ENCODE results near the gene TRIP13. TPM values are rescaled to one million over a fixed set of nuclear protein-coding genes. Genes with fewer than 3 reads are reported as not detected.
A peak's percentile ranks its signal among the peaks of the same experiment; 100 is the strongest.

The TRIP13 gene
- total and polyA plus RNA-seq, 2 of the 13 experiments (the other 11 are each of a cell fraction or from before 2014, with no cell fraction given) = 13.5 to 33.0 TPM

- peaks cover 39% of the 10 kb centered on the region for H3K4me1 ChIP-seq (ENCODE audit: insufficient read depth, low read length)
- H3K79me2 ChIP-seq (ENCODE audit: insufficient read depth, low read length) = peaks cover 44% of the 10 kb centered on the region
- BruUV-seq (replicated peaks) = no TSS peak
- peak; percentile 26 for ATAC-seq
- WGBS (ENCODE audit: low lambda C conversion rate) = 8% methylated on average over 14 of the region's 25 CpGs
- H4K20me1 ChIP-seq (ENCODE audit: insufficient read depth, low read length) = no peaks in the 10 kb centered on the region
- peak overlapping the region; percentile 70 to 90 (median 83) for H3K4me3 ChIP-seq (replicated peaks in 1 of 3; ENCODE audit: insufficient read depth in 1 of 3, low read depth in 2 of 3, low read length in 3 of 3)
- peak overlapping the region; percentile 84 for H3K9ac ChIP-seq (ENCODE audit: insufficient read depth, low read depth, low read length)
- DNase-seq (ENCODE audit: low spot score) = no peak
- H3K27ac ChIP-seq (ENCODE audit: extremely low read length, insufficient read depth, low read length) = peak overlapping the region; percentile 79
- intact Hi-C loops (cut with micrococcal nuclease; ENCODE audit: unreplicated experiment) = loop anchor here (5.0 to 10.0 kb wide), 2 partner anchors 40 to 217 kb away; partner anchors contain the start of gene ZDHHC11
- H2AFZ ChIP-seq (ENCODE audit: low read length) = no peak overlapping the region
- ChIA-PET CTCF (ENCODE audit: low intra/inter-chr PET ratio, low total read pairs) (no interaction called here), POLR2A (interaction anchor here (1.1 to 1.5 kb wide), 2 partner anchors 270 to 291 kb away, joined by 3 to 4 read pairs; no protein-coding TSS in a partner anchor)
- peak overlapping the region; percentile 90 for H3K4me2 ChIP-seq (ENCODE audit: low read depth, low read length)
- H3K36me3 ChIP-seq (replicated peaks in 1 of 2; ENCODE audit: control insufficient read depth in 1 of 2, insufficient read depth in 2 of 2, low read length in 2 of 2) = peaks cover 15 to 56% of the 10 kb centered on the region in 2 experiments
- FAIRE-seq = no peak
- no peaks in the 10 kb centered on the region for H3K27me3 ChIP-seq (ENCODE audit: control insufficient read depth in 1 of 2, insufficient read depth in 2 of 2, low read length in 2 of 2)
- in situ Hi-C loops (cut with HindIII; ENCODE audit: extremely low pct_ligation_motif_present, low pct_unique_long_range_greater_than_20kb) = loop anchor here (10.0 kb wide), 1 partner anchor 217 kb away; no protein-coding TSS in a partner anchor
- no peaks in the 10 kb centered on the region for H3K9me3 ChIP-seq (ENCODE audit: low read length)
- TF ChIP-seq ZMAT3 (CRISPR knock-in tag; conservative IDR thresholded peaks at IDR 0.05) (no peak), SRF (IDR thresholded peaks at IDR 0.05; ENCODE audit: low read depth, low read length) (no peak), PAXIP1 (CRISPR knock-in tag; conservative IDR thresholded peaks at IDR 0.05) (no peak), NBN (conservative IDR thresholded peaks at IDR 0.05) (no peak), ZNF354B (CRISPR knock-in tag; IDR thresholded peaks at IDR 0.05) (no peak), IRF2 (CRISPR knock-in tag; IDR thresholded peaks at IDR 0.05) (0 out of 2 replicates have a peak, but pooled peaks have one; percentile 1), ZNF501 (CRISPR knock-in tag; IDR thresholded peaks at IDR 0.05) (peak; percentile 4; the same call in 1 of the 2 replicates), NR0B2 (CRISPR knock-in tag; IDR thresholded peaks at IDR 0.05) (no peak), AHR (CRISPR knock-in tag; IDR thresholded peaks at IDR 0.05) (no peak), ZFP36L1 (CRISPR knock-in tag; IDR thresholded peaks at IDR 0.05) (no peak), ZNF550 (CRISPR knock-in tag; IDR thresholded peaks at IDR 0.05; ENCODE audit: borderline replicate concordance) (no peak), ZNF274 (CRISPR knock-in tag; IDR thresholded peaks at IDR 0.05) (no peak), ZC3H13 (CRISPR knock-in tag; IDR thresholded peaks at IDR 0.05) (peak; percentile 7)
- TF ChIP-seq, protein P1, sequence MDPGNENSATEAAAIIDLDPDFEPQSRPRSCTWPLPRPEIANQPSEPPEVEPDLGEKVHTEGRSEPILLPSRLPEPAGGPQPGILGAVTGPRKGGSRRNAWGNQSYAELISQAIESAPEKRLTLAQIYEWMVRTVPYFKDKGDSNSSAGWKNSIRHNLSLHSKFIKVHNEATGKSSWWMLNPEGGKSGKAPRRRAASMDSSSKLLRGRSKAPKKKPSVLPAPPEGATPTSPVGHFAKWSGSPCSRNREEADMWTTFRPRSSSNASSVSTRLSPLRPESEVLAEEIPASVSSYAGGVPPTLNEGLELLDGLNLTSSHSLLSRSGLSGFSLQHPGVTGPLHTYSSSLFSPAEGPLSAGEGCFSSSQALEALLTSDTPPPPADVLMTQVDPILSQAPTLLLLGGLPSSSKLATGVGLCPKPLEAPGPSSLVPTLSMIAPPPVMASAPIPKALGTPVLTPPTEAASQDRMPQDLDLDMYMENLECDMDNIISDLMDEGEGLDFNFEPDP (CRISPR knock-in tag; conservative IDR thresholded peaks at IDR 0.05) = no peak
- TF ChIP-seq, protein P2, sequence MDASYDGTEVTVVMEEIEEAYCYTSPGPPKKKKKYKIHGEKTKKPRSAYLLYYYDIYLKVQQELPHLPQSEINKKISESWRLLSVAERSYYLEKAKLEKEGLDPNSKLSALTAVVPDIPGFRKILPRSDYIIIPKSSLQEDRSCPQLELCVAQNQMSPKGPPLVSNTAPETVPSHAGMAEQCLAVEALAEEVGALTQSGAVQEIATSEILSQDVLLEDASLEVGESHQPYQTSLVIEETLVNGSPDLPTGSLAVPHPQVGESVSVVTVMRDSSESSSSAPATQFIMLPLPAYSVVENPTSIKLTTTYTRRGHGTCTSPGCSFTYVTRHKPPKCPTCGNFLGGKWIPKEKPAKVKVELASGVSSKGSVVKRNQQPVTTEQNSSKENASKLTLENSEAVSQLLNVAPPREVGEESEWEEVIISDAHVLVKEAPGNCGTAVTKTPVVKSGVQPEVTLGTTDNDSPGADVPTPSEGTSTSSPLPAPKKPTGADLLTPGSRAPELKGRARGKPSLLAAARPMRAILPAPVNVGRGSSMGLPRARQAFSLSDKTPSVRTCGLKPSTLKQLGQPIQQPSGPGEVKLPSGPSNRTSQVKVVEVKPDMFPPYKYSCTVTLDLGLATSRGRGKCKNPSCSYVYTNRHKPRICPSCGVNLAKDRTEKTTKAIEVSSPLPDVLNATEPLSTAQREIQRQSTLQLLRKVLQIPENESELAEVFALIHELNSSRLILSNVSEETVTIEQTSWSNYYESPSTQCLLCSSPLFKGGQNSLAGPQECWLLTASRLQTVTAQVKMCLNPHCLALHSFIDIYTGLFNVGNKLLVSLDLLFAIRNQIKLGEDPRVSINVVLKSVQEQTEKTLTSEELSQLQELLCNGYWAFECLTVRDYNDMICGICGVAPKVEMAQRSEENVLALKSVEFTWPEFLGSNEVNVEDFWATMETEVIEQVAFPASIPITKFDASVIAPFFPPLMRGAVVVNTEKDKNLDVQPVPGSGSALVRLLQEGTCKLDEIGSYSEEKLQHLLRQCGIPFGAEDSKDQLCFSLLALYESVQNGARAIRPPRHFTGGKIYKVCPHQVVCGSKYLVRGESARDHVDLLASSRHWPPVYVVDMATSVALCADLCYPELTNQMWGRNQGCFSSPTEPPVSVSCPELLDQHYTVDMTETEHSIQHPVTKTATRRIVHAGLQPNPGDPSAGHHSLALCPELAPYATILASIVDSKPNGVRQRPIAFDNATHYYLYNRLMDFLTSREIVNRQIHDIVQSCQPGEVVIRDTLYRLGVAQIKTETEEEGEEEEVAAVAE (CRISPR knock-in tag; IDR thresholded peaks at IDR 0.05; ENCODE audit: borderline replicate concordance) = no peak
Observed at GRCh38 chr5:891837-892393, 769 bp upstream of the TRIP13 start.

Measured in HepG2 (cell line).